B cell (primary cell): ENCODE data around the gene UGT1A9.

Experiments used
- EZH2 ChIP-seq: IDR thresholded peaks from 2 replicates; pipeline ENCODE4 v1.6.1; 2012; ENCODE audit warnings: borderline replicate concordance, low read depth, mild to moderate bottlenecking, moderate library complexity, low read length; ENCODE audit not compliant: insufficient read depth, poor library complexity, severe bottlenecking
- TF ChIP-seq, protein P1 (sequence below): fragments of 200-600 bp; IDR thresholded peaks from one replicate; pipeline ENCODE4 v1.8.0; 2022; ENCODE audit warnings: antibody characterized with exemption, mild to moderate bottlenecking

DNA sequence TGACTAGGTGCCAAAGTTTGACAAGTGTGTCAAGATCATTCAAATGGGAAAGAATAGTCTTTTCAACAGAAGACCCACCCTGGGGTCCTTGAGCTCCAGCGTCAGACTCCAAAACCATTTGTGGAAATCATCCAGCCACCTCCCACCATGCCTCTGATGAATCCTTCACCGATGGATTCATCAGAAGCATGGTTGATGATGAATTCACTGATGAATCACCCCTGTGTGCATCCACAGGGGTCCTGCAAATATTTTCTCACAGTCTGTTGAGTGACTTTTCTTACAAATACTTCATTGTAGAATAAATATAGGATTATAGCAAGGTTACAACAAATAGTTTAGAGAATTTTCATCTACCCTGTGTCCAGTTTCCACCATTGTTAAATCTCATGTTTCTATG lies 4.3 kb downstream of the UGT1A9 start:
- TF ChIP-seq, protein P1, sequence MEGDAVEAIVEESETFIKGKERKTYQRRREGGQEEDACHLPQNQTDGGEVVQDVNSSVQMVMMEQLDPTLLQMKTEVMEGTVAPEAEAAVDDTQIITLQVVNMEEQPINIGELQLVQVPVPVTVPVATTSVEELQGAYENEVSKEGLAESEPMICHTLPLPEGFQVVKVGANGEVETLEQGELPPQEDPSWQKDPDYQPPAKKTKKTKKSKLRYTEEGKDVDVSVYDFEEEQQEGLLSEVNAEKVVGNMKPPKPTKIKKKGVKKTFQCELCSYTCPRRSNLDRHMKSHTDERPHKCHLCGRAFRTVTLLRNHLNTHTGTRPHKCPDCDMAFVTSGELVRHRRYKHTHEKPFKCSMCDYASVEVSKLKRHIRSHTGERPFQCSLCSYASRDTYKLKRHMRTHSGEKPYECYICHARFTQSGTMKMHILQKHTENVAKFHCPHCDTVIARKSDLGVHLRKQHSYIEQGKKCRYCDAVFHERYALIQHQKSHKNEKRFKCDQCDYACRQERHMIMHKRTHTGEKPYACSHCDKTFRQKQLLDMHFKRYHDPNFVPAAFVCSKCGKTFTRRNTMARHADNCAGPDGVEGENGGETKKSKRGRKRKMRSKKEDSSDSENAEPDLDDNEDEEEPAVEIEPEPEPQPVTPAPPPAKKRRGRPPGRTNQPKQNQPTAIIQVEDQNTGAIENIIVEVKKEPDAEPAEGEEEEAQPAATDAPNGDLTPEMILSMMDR = no peak
- TF ChIP-seq EZH2 = no peak
